Activated CD8-positive, alpha-beta T cell treated with anti-CD3 and anti-CD28 coated beads for 36 hours (primary cell): ENCODE measurements around the gene SPACDR. TPM values are rescaled to one million over a fixed set of nuclear protein-coding genes. Genes with fewer than 3 reads are reported as not detected.

Experiments used
- ATAC-seq: fragments of 200-7000 bp; cut with Tn5 transposase; one replicate; pipeline ENCODE4 v1.10.0; 2021; ENCODE audit warnings: mild to moderate bottlenecking, moderate library complexity
- CTCF ChIA-PET: fragments of 350-600 bp; sonication (Branson Sonifier 250); formaldehyde crosslinking; loops from one replicate; lab custom pipeline; 2021; ENCODE audit warnings: antibody characterized with exemption; lab: Charles Lee
- POLR2A ChIA-PET: fragments of 350-600 bp; sonication (Branson Sonifier 250); formaldehyde crosslinking; loops from one replicate; lab custom pipeline; 2021; ENCODE audit warnings: antibody characterized with exemption; lab: Charles Lee
- DNase-seq: peaks from one replicate; pipeline ENCODE4 v3.0.0-alpha.2; 2020
- H3K27ac Mint-ChIP-seq: one replicate; pipeline ENCODE4 v1.8.0; 2021; ENCODE audit warnings: mild to moderate bottlenecking, mixed read lengths
- H3K27me3 Mint-ChIP-seq: one replicate; pipeline ENCODE4 v1.8.0; 2021; ENCODE audit warnings: mixed read lengths
- H3K36me3 Mint-ChIP-seq: one replicate; pipeline ENCODE4 v1.8.0; 2021; ENCODE audit warnings: low read depth, mixed read lengths
- H3K4me1 Mint-ChIP-seq: one replicate; pipeline ENCODE4 v1.8.0; 2021; ENCODE audit warnings: low read depth, mixed read lengths
- H3K4me3 Mint-ChIP-seq: one replicate; pipeline ENCODE4 v1.8.0; 2021; ENCODE audit warnings: mild to moderate bottlenecking, moderate library complexity, mixed read lengths
- H3K9me3 Mint-ChIP-seq: one replicate; pipeline ENCODE4 v1.8.0; 2021; ENCODE audit warnings: mixed read lengths
- intact Hi-C: fragments of 100-400 bp; cut with micrococcal nuclease; formaldehyde crosslinking; loops from one replicate; pipeline ENCODE4 v1.10.0; 2022
- total RNA-seq, 2 experiments: library from RNA; stranded (reverse); gene quantifications; one replicate each; pipeline ENCODE4 v1.2.3, GENCODE V29; 2021
- TF ChIP-seq, protein P1 (sequence below): fragments of 200-600 bp; IDR thresholded peaks from one replicate; pipeline ENCODE4 v1.8.0; 2022; ENCODE audit warnings: antibody characterized with exemption, mild to moderate bottlenecking

SPACDR gene
- total RNA-seq, 2 experiments from 2014 or later: 3.7 to 4.6 TPM

DNA sequence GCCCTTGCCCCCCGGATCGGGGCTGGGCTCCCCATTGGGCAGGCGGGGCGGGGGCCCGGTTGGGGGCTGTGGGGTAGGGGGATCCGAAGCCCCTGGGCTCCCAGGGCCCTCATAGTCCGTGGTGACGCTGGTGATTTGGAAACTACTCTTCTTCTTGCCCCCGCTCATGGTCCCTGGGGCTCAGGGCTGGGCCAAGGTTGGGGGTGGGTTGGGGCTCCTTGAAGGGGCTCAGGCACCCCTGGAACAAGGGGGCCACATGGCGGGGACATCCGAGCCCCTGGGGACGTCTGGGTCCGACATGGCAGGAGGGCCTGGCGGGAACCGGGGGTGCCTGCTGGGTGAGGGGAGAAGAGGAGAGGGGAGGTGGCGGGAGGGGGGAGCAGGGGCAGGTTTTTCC, 13.8 kb upstream of the SPACDR start:
- DNase-seq (peak; percentile 32), ATAC-seq (no peak)
- intact Hi-C loops: loop anchor here (5.0 to 10.0 kb wide), 2 partner anchors 69 to 217 kb away; partner anchors contain the start of gene GIGYF1
- Mint-ChIP-seq H3K9me3 (no peaks in the 10 kb centered on the region), H3K4me3 (peak overlapping the region; percentile 94), H3K4me1 (peaks cover 51% of the 10 kb centered on the region), H3K27me3 (no peaks in the 10 kb centered on the region), H3K36me3 (peaks cover 42% of the 10 kb centered on the region), H3K27ac (peak overlapping the region; percentile 95)
- CTCF ChIA-PET: interaction anchor here (0.8 to 9.3 kb wide), 15 partner anchors 9 to 228 kb away, joined by 3 to 75 read pairs (median 4); partner anchors contain the start of genes MOSPD3, POP7 and SPACDR
- POLR2A ChIA-PET: interaction anchor here (0.6 to 2.1 kb wide), 13 partner anchors 12 to 353 kb away, joined by 3 to 7 read pairs (median 3); partner anchors contain the start of gene MOSPD3
- TF ChIP-seq, protein P1, sequence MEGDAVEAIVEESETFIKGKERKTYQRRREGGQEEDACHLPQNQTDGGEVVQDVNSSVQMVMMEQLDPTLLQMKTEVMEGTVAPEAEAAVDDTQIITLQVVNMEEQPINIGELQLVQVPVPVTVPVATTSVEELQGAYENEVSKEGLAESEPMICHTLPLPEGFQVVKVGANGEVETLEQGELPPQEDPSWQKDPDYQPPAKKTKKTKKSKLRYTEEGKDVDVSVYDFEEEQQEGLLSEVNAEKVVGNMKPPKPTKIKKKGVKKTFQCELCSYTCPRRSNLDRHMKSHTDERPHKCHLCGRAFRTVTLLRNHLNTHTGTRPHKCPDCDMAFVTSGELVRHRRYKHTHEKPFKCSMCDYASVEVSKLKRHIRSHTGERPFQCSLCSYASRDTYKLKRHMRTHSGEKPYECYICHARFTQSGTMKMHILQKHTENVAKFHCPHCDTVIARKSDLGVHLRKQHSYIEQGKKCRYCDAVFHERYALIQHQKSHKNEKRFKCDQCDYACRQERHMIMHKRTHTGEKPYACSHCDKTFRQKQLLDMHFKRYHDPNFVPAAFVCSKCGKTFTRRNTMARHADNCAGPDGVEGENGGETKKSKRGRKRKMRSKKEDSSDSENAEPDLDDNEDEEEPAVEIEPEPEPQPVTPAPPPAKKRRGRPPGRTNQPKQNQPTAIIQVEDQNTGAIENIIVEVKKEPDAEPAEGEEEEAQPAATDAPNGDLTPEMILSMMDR: no peak

DNA sequence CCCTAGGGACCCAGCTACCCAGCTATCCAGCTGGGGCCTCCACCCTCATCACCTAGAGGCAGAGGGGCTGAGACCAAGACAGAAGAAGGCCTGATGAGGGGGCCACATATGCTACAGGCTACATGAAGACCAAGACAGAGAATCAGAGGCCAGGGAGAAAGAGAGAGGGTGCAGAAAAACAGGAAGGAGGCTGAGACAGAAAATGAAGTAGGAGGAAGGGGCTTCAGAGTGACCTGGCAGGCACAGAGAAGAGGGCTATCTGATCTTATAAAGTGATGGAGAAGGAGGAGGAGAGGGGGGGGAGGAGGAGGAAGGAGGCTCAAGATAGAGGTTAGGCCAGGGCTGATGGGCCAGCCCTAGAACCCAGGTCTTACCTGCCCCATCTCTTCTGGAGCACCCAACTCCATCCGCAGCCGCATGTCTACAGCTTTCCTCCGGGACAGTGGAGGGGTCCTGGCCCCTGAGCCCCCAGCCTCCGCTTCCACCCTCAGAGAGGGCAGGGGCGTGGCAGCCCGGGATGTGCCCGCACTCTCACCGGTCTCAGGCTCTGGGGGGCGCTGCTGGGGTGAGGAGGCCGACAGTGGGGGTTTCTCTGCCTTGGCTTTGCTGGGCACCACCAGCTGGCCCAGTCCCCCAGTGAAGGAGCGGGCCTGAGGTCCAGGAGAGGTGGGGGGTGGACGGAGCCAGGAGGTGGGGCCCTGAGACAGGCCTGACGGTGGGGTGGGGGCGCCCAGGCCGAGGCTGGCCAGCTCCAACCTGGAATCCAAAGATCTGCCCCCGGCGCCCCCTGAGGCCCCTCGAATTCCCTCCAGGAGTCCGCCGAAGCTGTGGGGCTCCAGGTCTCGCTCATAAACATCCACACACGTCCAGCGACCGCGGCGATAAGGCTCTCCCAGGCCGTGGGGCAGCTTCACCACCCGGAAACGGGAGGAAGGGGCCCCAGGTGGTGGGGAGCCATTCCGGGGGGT, 13.1 kb upstream of the SPACDR start:
- Mint-ChIP-seq H3K4me3 (peak overlapping the region; percentile 94), H3K27ac (peak overlapping the region; percentile 93), H3K27me3 (no peaks in the 10 kb centered on the region), H3K36me3 (peaks cover 42% of the 10 kb centered on the region), H3K9me3 (no peaks in the 10 kb centered on the region), H3K4me1 (peaks cover 49% of the 10 kb centered on the region)
- TF ChIP-seq, protein P1: peak; percentile 59
- peak; percentile 35 for ATAC-seq
- ChIA-PET POLR2A (interaction anchor here (0.6 to 2.1 kb wide), 15 partner anchors 12 to 352 kb away, joined by 3 to 7 read pairs (median 3); partner anchors contain the start of genes MEPCE, MOSPD3 and PPP1R35), CTCF (interaction anchor here (0.8 to 9.3 kb wide), 14 partner anchors 8 to 108 kb away, joined by 3 to 75 read pairs (median 4); partner anchors contain the start of gene SPACDR)
- peak; percentile 84 for DNase-seq
- intact Hi-C loops: loop anchor here (5.0 to 10.0 kb wide), 2 partner anchors 70 to 218 kb away; partner anchors contain the start of gene GIGYF1

DNA sequence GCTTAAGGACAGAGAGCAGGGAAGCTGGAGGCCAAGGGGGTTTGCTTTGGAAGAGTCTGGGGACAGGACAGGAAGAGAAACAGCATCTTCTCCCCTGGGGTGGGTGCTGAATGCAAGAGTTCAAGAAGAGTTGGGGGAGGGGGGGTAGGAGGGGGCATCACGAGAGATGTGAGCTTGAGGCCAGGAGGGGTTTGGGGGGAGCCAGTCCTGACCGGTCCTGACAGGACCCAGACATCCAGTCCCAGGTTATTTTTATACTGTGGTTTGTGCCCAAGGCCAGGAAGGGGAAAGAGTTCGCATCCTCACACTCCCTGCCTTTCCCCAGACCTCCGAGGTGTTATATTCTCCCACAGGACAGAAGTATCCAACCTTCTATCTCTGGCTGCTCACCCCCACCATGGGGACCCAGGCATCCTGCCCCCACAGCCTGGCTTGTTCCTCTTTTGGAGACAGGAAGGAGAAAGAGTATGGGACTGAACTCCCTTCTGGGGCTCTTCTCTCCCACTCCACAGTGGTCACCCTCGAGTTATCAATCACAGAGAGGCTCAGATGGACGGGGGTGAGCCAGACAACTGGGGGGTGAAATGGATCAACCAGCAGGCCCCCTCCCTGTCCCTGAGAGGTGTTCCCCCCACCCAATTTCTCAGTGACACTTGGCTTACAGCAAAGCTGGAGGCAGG, 12.2 kb upstream of the SPACDR start:
- Mint-ChIP-seq H3K4me1 (peaks cover 49% of the 10 kb centered on the region), H3K4me3 (peak overlapping the region; percentile 94), H3K9me3 (no peaks in the 10 kb centered on the region), H3K27me3 (no peaks in the 10 kb centered on the region), H3K36me3 (peaks cover 47% of the 10 kb centered on the region), H3K27ac (peak overlapping the region; percentile 93)
- intact Hi-C loops: loop anchor here (5.0 to 10.0 kb wide), 2 partner anchors 71 to 219 kb away; partner anchors contain the start of gene GIGYF1
- ATAC-seq: no peak
- TF ChIP-seq, protein P1: no peak
- ChIA-PET POLR2A (interaction anchor here (0.6 to 1.0 kb wide), 2 partner anchors 18 to 1532 kb away, joined by 4 to 5 read pairs; no protein-coding TSS in a partner anchor), CTCF (interaction anchor here (1.2 to 9.3 kb wide), 7 partner anchors 21 to 88 kb away, joined by 3 to 75 read pairs (median 7); no protein-coding TSS in a partner anchor)
- no peak for DNase-seq

DNA sequence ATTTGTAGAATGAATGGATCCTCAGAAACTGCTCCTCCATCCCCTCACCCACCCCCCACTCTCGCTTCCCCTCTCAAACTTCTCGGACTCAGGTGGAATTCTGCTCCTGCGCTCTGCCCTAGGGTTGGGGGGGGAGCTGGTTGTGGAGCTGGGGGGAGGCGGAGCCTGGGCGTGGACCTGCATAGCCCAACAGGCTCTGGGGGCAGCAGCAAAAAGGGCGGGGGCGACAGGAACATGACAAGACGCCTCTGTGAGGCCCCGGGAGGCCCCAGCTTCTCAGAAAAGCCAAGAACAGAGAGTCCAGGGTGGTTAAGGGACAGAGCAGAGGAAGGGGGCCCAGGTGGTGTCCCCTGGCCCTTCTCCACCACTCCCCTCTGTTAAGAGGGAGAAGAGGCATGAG, 11.5 kb upstream of the SPACDR start:
- peaks cover 52% of the 10 kb centered on the region for H3K4me1 Mint-ChIP-seq

More for the DNA sequence above, 11.5 kb upstream of the SPACDR start:
- Mint-ChIP-seq H3K36me3 (peaks cover 49% of the 10 kb centered on the region), H3K27me3 (no peaks in the 10 kb centered on the region), H3K9me3 (no peaks in the 10 kb centered on the region), H3K27ac (peak overlapping the region; percentile 93), H3K4me3 (peak overlapping the region; percentile 94)
- ATAC-seq (no peak), DNase-seq (peak; percentile 77)
- intact Hi-C loops: loop anchor here (5.0 to 10.0 kb wide), 2 partner anchors 72 to 219 kb away; partner anchors contain the start of gene GIGYF1
- TF ChIP-seq, protein P1: no peak
- ChIA-PET CTCF (interaction anchor here (1.0 to 9.3 kb wide), 6 partner anchors 25 to 215 kb away, joined by 3 to 75 read pairs (median 6); no protein-coding TSS in a partner anchor), POLR2A (interaction anchor here (0.6 to 1.0 kb wide), 2 partner anchors 18 to 1531 kb away, joined by 4 to 5 read pairs; no protein-coding TSS in a partner anchor)
